ENCODE results near the gene USP40. TPM values are rescaled to one million over a fixed set of nuclear protein-coding genes. Genes with fewer than 3 reads are reported as not detected.

USP40 gene
- total RNA-seq, 4 donors from 2014 or later: 18.7 to 32.8 (median 23.0) TPM

DNA sequence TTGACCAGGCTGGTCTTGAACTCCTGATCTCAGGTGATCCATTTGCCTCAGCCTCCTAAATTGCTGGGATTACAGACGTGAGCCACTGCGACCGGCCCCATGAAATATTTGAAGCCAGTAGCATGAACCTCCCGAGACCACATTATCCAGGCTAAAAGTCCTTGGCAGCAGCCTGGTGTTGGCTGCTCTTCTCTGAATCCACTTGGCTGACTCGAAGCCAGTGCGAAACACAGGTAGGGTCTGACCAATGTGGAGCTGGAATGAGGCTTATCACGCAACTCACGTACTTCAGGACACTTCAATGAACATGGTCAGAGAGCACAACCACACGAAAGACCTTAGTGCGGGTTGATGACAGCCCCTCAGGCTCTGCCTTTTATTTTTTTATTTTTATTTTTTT, 38.4 kb downstream of the USP40 start:
- WGBS, 2 donors: 96 to 98% methylated on average over 10 of the region's 10 CpGs
- Histone ChIP-seq H3K36me3 (peaks cover 0 to 84% (median 0%) of the 10 kb centered on the region in 3 donors), H3K27ac (no peak overlapping the region), H3K9me3 (no peaks in the 10 kb centered on the region), H3K4me1 (no peaks in the 10 kb centered on the region), H3K4me3 (no peak overlapping the region), H3K27me3 (no peaks in the 10 kb centered on the region)
- intact Hi-C loops (cut with DNase I): no loop called here
- no peak for TF ChIP-seq POLR2A (IDR thresholded peaks at IDR 0.05)
- TF ChIP-seq, protein P1, sequence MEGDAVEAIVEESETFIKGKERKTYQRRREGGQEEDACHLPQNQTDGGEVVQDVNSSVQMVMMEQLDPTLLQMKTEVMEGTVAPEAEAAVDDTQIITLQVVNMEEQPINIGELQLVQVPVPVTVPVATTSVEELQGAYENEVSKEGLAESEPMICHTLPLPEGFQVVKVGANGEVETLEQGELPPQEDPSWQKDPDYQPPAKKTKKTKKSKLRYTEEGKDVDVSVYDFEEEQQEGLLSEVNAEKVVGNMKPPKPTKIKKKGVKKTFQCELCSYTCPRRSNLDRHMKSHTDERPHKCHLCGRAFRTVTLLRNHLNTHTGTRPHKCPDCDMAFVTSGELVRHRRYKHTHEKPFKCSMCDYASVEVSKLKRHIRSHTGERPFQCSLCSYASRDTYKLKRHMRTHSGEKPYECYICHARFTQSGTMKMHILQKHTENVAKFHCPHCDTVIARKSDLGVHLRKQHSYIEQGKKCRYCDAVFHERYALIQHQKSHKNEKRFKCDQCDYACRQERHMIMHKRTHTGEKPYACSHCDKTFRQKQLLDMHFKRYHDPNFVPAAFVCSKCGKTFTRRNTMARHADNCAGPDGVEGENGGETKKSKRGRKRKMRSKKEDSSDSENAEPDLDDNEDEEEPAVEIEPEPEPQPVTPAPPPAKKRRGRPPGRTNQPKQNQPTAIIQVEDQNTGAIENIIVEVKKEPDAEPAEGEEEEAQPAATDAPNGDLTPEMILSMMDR (IDR thresholded peaks at IDR 0.05): no peak
- no peak for DNase-seq

DNA sequence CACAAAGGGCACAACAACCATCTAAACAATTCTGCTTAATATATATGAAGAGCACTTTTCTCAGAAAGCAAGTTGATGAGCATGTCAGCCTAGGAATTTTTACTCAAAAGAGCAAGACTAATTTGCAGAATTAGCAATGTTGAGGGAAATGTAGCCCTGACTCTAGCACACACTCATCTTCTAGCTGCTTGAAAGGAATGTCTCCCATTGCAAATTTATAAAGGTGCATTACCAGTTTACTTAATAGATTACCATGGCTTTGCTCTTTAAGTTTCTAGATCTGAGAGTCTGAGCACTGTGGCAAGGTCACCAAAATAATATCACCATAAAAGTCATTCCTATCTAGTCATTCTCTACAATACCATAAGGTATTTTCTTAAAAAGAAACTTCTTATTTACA, 40.8 kb downstream of the USP40 start:
- Histone ChIP-seq H3K27me3 (no peaks in the 10 kb centered on the region), H3K36me3 (peaks cover 0 to 89% (median 0%) of the 10 kb centered on the region in 3 donors), H3K9me3 (no peaks in the 10 kb centered on the region), H3K27ac (no peak overlapping the region), H3K4me3 (no peak overlapping the region), H3K4me1 (no peaks in the 10 kb centered on the region)
- no peak for DNase-seq
- TF ChIP-seq, protein P1 (IDR thresholded peaks at IDR 0.05): no peak
- no peak for TF ChIP-seq POLR2A (IDR thresholded peaks at IDR 0.05)
- intact Hi-C loops (cut with DNase I): no loop called here

DNA sequence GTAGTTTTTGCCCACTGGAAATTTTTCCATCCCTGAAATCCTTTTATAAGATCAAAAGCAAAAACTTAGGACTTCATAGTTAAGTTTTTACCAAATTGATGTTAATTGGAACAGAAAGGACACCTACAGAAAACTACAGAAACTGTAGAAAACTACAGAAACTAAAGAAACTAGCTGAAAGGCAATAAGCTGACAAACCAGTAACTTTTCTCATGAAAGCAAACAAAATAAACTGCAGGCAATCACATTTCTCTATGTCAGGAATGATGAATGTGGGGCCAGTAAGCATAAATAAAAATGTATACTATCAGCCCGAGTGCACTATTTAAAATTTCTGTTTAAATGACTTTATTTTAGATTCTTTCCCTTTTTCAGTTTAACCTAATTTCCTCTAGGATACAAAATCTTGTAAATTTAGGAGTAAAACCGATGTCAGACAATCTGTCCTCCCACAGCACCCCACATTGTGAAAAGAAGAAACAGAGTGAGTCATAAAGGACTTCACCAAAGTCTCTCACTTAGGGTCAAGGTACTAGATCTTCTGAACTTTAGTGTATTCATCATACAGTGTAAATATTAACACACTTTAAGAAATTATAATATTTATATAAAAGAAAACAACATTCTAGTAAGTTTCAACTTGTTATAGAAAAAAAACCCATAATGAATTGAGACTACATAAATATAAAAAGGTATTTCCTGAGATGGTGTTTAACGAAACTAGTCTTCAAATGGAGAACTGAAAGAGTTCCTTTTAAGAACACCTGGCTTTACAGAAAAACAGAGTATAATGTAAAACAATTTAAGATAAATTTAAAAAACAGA, 46.6 kb downstream of the USP40 start:
- Histone ChIP-seq H3K4me1 (no peaks in the 10 kb centered on the region), H3K9me3 (no peaks in the 10 kb centered on the region), H3K4me3 (no peak overlapping the region), H3K27ac (no peak overlapping the region), H3K27me3 (no peaks in the 10 kb centered on the region), H3K36me3 (peaks cover 0 to 95% (median 0%) of the 10 kb centered on the region in 3 donors)
- DNase-seq: no peak
- intact Hi-C loops (cut with DNase I): no loop called here
- no peak for TF ChIP-seq POLR2A (IDR thresholded peaks at IDR 0.05)
- TF ChIP-seq, protein P1 (IDR thresholded peaks at IDR 0.05): no peak
- WGBS, 2 donors: 61 to 70% methylated on average over 3 of the region's 3 CpGs

DNA sequence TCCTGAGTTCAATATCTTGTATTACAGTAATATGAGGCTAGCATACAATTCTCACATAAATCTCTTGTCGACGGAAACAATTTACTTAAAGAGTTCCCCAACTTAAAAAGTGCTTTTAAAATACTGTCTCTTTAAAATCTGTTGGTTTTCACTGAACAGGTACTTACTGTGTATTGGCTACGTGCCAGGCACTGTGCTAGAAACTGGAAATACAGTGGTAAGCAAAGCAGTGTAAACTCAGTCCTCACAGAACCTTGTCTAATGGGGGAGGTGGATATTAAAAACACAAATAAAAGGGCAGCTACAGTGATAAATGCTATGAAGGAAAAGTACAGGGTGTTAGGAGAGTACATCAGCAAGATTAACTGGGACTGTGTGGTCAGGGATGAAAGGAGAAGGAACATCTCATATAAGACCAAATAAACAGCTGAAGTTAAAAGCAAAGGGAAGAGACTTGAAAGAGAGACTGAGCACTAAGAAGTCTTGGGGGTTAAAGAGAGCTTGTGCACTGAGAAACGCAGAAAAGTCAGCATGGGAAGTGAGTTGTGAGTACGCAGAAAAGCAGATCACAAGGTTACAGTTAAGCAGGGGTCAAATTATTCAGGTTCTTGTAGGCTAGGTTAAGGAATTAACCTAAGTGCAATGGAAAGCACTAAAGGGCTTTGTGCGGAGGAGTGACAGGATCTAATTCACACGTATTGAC, 52.5 kb downstream of the USP40 start:
- H3K27ac ChIP-seq: no peak overlapping the region
- H3K36me3 ChIP-seq: peaks cover 0 to 68% (median 0%) of the 10 kb centered on the region in 3 donors
- no peak for DNase-seq
- no peaks in the 10 kb centered on the region for H3K27me3 ChIP-seq
- TF ChIP-seq, protein P1 (IDR thresholded peaks at IDR 0.05): no peak
- TF ChIP-seq POLR2A (IDR thresholded peaks at IDR 0.05): no peak
- 73 to 77% methylated on average over 7 of the region's 7 CpGs for WGBS, 2 donors
- no peaks in the 10 kb centered on the region for H3K4me1 ChIP-seq
- H3K4me3 ChIP-seq: no peak overlapping the region
- intact Hi-C loops (cut with DNase I): no loop called here
- no peaks in the 10 kb centered on the region for H3K9me3 ChIP-seq
